ENCODE measurements around the gene SRP9. TPM values are rescaled to one million over a fixed set of nuclear protein-coding genes. Genes with fewer than 3 reads are reported as not detected.

Gene SRP9
- total RNA-seq: 208 TPM

DNA sequence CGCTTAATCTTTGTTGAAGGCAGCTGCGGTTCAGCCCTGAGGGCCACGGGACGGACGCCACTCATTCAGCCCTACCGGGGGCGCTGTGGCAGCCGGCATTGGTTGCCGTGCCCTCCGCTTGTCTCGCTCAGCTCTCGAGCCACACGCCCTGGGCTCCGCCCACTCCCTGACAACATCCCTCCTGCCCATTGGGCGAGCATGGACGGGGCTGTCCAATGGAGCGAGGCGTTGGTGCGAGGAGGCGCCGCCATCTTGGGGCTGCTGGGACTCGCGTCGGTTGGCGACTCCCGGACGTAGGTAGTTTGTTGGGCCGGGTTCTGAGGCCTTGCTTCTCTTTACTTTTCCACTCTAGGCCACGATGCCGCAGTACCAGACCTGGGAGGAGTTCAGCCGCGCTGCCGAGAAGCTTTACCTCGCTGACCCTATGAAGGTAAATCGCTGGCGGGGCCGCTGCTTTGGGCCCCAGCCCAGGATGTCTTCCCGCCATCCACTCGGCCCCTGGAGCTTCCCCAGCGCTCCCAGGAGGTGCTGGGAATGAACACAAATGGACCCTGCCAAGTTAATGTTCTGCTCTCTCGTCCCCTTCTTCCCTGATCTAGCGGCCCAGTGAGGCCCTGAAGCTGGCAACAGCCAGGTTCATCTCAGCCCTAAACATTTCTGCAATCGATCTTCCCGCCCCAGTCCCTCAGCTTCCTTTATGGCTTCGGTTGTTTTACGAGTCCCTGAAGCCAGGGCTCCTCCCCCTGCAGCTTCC lies at the start of gene SRP9:
Gene SRP9, plus strand, starts transcription at position 244 of the 754 bp plus-strand sequence. Its CDS starts 115 bp downstream, at position 359.
- peak; percentile 99 for DNase-seq

DNA sequence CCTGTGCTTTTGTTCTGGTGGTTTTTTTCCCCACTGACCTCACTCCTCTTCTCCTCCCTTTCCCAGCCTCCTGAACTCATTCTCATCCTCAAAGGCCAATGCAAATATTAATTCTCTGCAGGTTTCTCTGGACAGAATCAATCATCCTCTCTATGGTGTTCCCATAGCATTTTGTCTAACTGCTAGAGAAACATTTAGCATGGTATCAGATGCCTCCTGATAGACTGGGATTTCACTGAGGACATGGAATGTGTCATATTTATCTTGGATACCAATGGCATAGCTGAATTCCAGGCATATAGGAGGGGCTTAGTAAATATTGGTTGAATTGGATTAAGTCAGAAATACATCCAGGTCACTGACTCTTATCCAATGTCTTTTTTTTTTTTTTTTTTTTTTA lies 46.1 kb upstream of the SRP9 start:
- no peak for DNase-seq

DNA sequence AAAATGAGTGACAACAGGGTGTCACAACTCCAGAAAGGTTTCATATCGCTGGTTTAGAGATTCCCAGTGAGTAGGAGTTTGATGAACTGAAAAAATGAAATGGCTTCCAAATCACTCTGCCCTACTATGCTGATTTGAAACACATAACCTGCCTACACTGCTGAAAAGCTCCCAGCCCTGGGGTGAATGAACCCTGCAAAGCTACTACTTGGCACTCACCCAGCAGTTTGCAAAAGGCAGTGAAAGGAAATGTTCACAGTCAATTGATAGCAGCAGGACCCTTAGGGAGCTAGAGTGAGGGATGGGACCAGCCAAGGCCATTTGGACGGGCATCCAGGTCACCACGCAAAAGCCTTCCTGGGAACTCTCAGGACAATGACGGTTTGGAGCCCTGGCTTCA lies 44.4 kb upstream of the SRP9 start:
- DNase-seq: no peak

DNA sequence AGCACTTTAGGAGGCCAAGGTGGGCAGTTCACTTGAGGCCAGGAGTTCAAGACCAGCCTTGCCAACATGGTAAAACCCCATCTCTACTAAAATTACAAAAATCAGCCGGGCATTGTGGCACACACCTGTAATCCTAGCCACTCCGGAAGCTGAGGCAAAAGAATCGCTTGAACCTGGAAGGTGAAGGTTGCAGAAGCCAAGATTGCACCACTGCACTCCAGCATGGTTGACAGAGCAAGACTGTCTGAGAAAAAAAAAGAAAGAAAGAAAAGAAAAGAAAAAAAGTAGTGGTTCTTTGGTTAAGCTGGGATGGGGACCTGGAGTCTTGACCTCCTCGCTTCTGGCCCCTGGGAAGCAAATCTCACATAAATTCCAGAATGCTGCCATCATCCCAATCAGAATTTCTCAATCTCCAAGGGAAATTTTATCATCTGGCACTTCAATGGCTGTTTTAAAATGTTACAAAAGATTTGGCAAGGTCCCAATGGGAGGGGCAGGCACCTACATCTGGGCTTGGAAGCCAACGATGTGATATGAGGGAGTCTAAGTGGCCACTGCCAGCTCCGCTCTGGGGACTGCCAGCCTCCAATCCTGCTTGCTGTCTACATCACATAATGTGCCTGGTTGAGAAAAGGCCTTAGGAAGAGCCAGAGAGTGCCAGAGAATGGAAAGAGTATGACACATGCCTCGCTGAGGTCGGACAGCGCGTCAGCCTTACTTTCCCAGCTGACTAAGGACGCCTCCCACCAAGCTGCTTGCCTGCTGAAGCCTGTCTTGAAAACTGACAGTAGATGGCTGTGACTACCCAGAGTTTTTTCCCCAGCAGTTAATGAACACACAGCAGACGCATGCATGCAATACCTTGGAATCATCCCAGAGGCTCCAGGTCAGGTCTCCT lies 42.1 kb upstream of the SRP9 start:
- peak; percentile 92 for DNase-seq

- DNase-seq: no peak
Observed at GRCh38 chr1:225736437-225737098, 41.1 kb upstream of the SRP9 start.

DNA sequence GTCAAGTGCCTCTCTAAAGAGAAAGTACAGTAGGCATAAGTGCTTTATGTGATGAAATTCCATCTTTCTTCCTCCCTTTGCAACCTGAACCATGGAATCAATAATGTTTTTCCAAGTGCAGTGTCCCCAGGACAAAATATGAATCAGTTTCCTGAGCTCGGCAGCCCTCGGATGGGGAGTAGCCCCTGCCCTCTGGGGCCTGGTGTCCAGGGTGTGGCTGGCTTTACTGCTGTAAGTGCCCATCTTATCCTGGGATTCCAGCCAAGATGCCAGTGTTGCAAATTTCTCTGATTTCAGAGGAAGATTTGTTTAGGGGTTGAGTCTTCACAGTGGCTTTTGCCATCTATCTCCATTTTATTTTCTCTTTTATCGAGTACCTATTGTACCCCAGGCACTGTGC lies 40.5 kb upstream of the SRP9 start:
- DNase-seq: no peak

- no peak for DNase-seq
Observed at GRCh38 chr1:225737866-225738265, 39.8 kb upstream of the SRP9 start.

- DNase-seq: no peak
Observed at GRCh38 chr1:225738763-225739162, 38.9 kb upstream of the SRP9 start.

GRCh38 chr1:225739542-225740107 lies 38.0 kb upstream of the SRP9 start:
- no peak for DNase-seq

GRCh38 chr1:225744745-225745144 lies 32.9 kb upstream of the SRP9 start:
- DNase-seq: no peak

DNA sequence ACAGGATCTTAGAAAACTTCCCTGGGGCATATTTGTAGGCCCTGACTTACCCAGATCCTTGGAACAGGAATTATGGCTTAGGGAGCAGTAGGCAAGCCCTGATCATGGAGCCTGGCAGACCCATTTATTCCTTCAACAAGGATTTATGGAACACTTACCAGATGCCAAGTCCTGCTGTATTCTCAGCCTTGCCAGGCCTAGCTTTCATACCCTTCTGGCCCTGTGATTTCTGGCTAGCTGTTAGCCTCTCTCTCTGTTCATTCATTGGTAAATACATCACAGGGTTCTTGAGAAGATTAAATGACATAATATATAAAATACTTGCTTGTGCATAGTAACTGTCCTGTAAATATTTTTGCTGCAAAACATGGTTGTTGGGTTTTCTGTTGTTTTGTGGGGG lies 32.4 kb upstream of the SRP9 start:
- no peak for DNase-seq

GRCh38 chr1:225746361-225747179 lies 31.1 kb upstream of the SRP9 start:
- peak; percentile 90 for DNase-seq

DNA sequence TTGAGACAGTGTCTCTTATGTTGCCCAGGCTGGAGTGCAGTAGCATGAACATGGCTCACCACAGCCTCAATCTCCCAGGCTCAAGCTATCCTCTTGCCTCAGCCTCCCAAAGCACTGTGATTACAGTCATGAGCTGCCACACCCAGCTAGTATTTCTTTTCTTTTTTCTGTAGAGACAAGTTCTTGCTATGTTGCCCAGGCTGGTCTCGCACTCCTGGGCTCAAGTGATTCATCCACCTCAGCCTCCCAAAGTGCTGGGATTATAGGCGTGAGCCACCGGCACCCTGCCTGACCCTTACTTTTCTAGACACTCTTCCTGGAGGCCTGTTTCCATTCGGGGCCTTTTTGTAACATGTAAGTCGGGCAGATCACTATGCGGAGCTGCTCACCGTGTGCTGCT lies 30.1 kb upstream of the SRP9 start:
- DNase-seq: no peak

- DNase-seq: no peak
Observed at GRCh38 chr1:225748529-225748928, 29.1 kb upstream of the SRP9 start.

DNA sequence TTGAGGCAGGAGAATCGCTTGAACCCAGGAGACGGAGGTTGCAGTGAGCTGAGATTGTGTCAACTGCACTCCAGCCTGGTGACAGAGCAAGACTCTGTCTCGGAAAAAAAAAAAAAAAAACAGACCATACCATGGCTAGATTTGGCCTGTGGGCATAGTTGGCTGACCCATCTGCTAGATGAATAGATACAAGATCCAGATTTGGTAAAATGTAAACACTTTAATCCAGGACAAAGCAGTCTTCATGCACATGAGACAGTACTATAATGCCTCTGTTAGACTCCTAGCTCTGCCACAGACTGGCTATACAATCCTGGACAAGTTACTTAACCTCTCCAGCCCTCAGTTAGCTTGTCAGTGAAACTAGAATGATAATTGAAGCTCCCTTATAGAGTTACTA lies 27.9 kb upstream of the SRP9 start:
- no peak for DNase-seq

- DNase-seq: no peak
Observed at GRCh38 chr1:225750420-225750819, 27.2 kb upstream of the SRP9 start.

DNA sequence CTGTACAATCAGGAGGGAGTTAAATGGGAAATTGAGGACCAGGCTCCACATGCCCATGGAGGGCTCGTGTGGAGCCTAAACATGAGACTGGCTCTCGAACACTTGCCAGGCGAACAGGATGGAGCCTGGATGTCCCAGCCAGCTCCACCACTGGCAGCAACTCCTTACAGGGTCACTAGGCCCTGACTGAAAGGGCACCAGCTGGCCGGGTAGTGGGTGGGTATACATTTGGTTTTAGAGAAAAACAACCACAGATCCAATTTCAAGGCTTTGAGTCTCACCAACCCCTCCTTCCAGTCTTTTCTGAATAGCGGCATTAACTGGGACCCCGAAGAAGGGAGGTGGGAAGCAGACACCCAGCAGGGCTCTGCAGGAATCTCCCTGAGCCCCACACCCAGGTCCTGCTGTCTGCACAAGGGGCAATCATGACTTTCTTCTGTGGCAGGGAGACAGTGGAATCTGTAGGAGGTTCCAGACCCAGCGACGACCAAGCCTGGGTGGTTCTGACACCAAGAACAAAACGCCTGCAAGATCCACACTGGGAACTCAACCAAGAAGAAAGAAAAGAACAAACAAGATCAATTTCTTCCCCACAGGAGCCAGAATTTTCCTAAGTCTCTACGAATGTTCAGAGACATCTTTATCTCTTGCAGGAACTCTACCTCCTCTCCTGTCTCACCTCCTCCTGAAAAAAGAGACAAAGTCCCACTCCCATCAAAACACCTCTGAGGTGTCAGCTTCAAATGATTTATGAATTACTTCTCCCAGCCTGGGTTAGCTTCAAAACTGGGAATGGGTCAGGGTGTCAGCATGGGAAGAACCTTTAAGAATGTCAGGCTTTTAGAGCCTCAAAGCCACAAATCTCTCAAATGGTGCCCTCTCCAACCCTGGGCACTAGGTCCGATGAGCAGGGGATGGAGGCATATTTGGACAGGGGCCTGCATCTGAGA lies 26.5 kb upstream of the SRP9 start:
- DNase-seq: no peak

DNA sequence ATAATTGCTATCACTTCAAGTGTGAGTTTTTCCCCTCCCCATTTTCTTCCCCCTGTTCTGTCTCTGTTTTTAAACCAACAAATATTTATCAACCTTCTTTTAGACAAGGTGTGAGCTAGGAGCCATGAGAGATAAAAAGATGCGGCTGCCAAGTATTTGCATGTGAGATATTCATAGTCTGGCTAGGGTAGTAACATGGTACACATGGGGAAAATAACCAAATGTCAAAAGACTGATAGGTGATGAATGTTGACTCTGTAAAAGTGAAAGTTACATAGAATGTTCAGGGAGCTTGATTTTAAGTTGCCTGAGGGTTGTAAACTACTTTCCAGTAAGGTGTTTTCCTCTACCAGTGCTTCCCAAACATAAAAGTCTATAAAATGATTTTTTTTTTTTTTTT lies 25.4 kb upstream of the SRP9 start:
- no peak for DNase-seq

- DNase-seq: peak; percentile 37
Observed at GRCh38 chr1:225754940-225755641, 22.5 kb upstream of the SRP9 start.
